Measurements from ENCODE around the gene NGFR. TPM values are rescaled to one million over a fixed set of nuclear protein-coding genes. Genes with fewer than 3 reads are reported as not detected.

NGFR gene
- total RNA-seq, 1 donor from 2014 or later: 14.7 TPM

- Mint-ChIP-seq H3K9me3 (no peaks in the 10 kb centered on the region), H3K36me3 (no peaks in the 10 kb centered on the region), H3K27me3 (ENCODE audit: low read depth) (no peaks in the 10 kb centered on the region), H3K27ac (no peak overlapping the region), H3K4me3 (no peak overlapping the region), H3K4me1 (peaks cover 15% of the 10 kb centered on the region)
- DNase-seq (ENCODE audit: low spot score in 2 of 2, unreplicated experiment in 2 of 2): no peak
- TF ChIP-seq, protein P1, sequence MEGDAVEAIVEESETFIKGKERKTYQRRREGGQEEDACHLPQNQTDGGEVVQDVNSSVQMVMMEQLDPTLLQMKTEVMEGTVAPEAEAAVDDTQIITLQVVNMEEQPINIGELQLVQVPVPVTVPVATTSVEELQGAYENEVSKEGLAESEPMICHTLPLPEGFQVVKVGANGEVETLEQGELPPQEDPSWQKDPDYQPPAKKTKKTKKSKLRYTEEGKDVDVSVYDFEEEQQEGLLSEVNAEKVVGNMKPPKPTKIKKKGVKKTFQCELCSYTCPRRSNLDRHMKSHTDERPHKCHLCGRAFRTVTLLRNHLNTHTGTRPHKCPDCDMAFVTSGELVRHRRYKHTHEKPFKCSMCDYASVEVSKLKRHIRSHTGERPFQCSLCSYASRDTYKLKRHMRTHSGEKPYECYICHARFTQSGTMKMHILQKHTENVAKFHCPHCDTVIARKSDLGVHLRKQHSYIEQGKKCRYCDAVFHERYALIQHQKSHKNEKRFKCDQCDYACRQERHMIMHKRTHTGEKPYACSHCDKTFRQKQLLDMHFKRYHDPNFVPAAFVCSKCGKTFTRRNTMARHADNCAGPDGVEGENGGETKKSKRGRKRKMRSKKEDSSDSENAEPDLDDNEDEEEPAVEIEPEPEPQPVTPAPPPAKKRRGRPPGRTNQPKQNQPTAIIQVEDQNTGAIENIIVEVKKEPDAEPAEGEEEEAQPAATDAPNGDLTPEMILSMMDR (IDR thresholded peaks at IDR 0.05; ENCODE audit: unreplicated experiment): no peak
These were observed 35.0 kb downstream of the NGFR start for GRCh38 chr17:49530118-49530517.

DNA sequence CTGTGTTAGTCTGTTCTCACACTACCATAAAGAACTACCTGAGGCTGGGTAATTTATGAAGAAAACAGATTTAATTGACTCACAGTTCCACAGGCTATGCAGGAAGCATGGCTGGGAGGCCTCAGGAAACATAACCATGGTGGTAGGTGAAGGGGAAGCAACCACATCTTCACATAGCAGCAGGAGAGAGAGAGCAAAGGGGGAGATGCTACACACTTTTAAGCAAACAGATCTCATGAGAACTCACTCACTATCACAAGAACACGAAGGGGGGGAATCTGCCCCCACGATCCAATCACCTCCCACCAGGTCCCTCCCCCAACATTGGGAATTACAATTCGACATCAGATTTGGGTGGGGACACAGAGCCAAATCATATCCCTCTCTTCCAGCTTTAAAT, 48.8 kb downstream of the NGFR start:
- peaks cover 1% of the 10 kb centered on the region for H3K27me3 Mint-ChIP-seq (ENCODE audit: low read depth)
- no peaks in the 10 kb centered on the region for H3K36me3 Mint-ChIP-seq
- no peak overlapping the region for H3K27ac Mint-ChIP-seq
- peaks cover 10% of the 10 kb centered on the region for H3K4me1 Mint-ChIP-seq
- H3K9me3 Mint-ChIP-seq: peaks cover 8% of the 10 kb centered on the region
- DNase-seq (ENCODE audit: low spot score in 2 of 2, unreplicated experiment in 2 of 2): no peak
- TF ChIP-seq, protein P1 (IDR thresholded peaks at IDR 0.05; ENCODE audit: unreplicated experiment): no peak
- no peak overlapping the region for H3K4me3 Mint-ChIP-seq

GRCh38 chr17:49545007-49545660, 50.0 kb downstream of the NGFR start:
- H3K27me3 Mint-ChIP-seq (ENCODE audit: low read depth): peaks cover 2% of the 10 kb centered on the region
- TF ChIP-seq, protein P1 (IDR thresholded peaks at IDR 0.05; ENCODE audit: unreplicated experiment): no peak
- H3K4me3 Mint-ChIP-seq: no peak overlapping the region
- peaks cover 10% of the 10 kb centered on the region for H3K4me1 Mint-ChIP-seq
- no peak overlapping the region for H3K27ac Mint-ChIP-seq
- DNase-seq (ENCODE audit: low spot score in 2 of 2, unreplicated experiment in 2 of 2): no peak
- no peaks in the 10 kb centered on the region for H3K36me3 Mint-ChIP-seq
- H3K9me3 Mint-ChIP-seq: peaks cover 6% of the 10 kb centered on the region

- Mint-ChIP-seq H3K27me3 (ENCODE audit: low read depth) (peaks cover 2% of the 10 kb centered on the region), H3K36me3 (no peaks in the 10 kb centered on the region)
These were observed 50.9 kb downstream of the NGFR start for GRCh38 chr17:49545806-49546545.

DNA sequence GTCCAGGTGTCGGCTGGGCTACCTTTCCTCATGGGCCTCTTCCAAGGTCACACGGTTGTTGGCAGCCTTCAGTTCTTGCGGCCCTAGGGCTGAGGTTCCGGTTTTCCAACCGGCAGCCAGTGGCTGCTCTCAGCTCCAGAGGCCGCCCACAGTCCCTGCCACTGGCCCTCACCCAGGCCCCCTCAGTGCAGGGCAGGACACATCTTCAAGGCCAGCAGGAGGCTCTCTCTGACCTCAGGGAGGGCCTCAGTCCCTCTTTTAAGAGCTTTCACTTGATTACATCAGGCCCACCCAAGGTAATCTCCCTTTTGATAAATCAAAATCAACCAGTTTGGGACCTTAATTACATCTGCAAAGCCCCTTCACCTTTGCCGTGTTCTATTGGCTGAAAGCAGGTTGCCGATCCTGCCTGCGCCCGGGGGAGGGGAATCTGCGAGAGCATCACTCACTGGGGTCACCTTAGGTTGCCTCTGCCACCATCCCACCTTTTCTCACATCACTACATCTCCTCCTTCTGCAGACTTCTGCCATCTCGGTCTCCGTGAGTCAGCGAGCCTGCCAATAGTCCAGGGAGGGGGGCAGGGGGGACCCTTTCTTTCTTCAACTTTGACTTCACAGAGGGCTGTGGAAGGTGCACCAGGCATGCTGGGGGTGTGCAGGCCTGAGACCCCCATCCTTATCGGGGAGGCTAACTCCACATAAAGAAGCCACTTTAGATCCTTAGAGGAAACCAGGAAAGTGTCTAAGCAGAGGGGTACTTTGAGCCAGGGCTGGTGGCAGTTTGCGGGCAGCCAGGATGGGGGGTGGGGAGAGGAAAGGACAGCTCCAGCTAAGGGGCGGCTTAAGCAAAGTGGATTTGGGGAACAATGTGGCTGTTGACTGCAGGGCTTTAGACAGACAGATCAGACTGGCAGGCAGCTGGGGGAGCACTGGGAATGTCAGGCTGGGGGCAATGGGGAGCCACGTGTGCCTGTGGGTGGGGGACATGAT, 51.7 kb downstream of the NGFR start:
- H3K36me3 Mint-ChIP-seq: no peaks in the 10 kb centered on the region
- no peak overlapping the region for H3K4me3 Mint-ChIP-seq
- TF ChIP-seq, protein P1 (IDR thresholded peaks at IDR 0.05; ENCODE audit: unreplicated experiment): no peak
- no peak for DNase-seq (ENCODE audit: low spot score in 2 of 2, unreplicated experiment in 2 of 2)
- no peak overlapping the region for H3K27ac Mint-ChIP-seq
- H3K9me3 Mint-ChIP-seq: no peaks in the 10 kb centered on the region
- H3K4me1 Mint-ChIP-seq: peaks cover 10% of the 10 kb centered on the region
- H3K27me3 Mint-ChIP-seq (ENCODE audit: low read depth): peaks cover 2% of the 10 kb centered on the region

More at GRCh38 chr17:49545806-49546545, 50.9 kb downstream of the NGFR start:
- TF ChIP-seq, protein P1 (IDR thresholded peaks at IDR 0.05; ENCODE audit: unreplicated experiment): no peak
- no peak for DNase-seq (ENCODE audit: low spot score in 2 of 2, unreplicated experiment in 2 of 2)
- Mint-ChIP-seq H3K27ac (no peak overlapping the region), H3K9me3 (peaks cover 5% of the 10 kb centered on the region), H3K4me1 (peaks cover 10% of the 10 kb centered on the region), H3K4me3 (no peak overlapping the region)
